A673 (cell line): ENCODE measurements around the gene CDK11B.

Experiments used
- CTCF ChIP-seq: fragments of 300-800, 200-600 bp; sonication (generic); conservative IDR thresholded peaks from 2 replicates; pipeline ENCODE4 v1.5.1; 2017; ENCODE audit warnings: low read depth, mild to moderate bottlenecking, antibody characterized with exemption, low read length, moderate library complexity, mixed read lengths
- EZH2 ChIP-seq: fragments of 200-600 bp; sonication (generic); IDR thresholded peaks from 2 replicates; pipeline ENCODE4 v1.6.1; 2017; ENCODE audit warnings: borderline replicate concordance, low read depth, mild to moderate bottlenecking, mixed read lengths, antibody characterized with exemption, low read length; ENCODE audit not compliant: poor library complexity, severe bottlenecking

DNA sequence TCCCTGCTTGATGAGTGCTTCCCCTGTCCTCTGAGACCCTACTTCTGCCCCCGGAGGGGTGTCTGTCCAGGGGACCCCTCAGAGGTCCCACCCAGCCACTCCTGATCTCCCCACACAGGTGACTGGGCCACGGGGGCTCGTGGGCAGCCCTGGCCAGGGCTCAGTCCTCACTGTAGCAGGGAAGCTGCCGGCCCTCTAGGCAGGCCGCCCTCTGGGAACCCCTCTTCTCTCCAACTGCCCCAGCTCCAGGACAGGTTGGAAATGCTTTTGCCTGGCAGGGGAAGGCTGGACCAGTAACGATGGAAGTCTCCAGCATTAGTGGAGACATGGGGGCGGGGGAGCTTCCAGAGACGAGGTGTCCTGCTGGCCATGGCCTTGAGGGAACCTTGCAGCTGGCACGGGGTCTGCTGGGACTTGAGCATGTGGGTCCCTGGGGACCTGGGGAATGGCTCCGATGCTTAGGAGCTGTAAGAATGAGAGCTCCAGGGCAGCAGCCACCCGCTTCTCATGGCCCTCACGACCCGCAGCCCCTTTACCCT lies 55.8 kb downstream of the CDK11B start:
- TF ChIP-seq CTCF (no peak), EZH2 (no peak)
